GM23338 (cell line): ENCODE measurements around the gene ABCA1. TPM values are rescaled to one million over a fixed set of nuclear protein-coding genes. Genes with fewer than 3 reads are reported as not detected.

Source experiments
- ATAC-seq: fragments of 200-7000 bp; cut with Tn5 transposase; 3 replicates; pipeline ENCODE4 v1.9.1; 2020
- DNase-seq: peaks from one replicate; pipeline ENCODE4 v3.0.0-alpha.2; 2015; ENCODE audit warnings: low spot score
- H2AFZ ChIP-seq: fragments of 200-600 bp; sonication (generic); 2 replicates; pipeline ENCODE4 v1.8.0; 2016; ENCODE audit warnings: antibody characterized with exemption, mild to moderate bottlenecking, moderate library complexity
- H3F3A ChIP-seq: fragments of 200-600 bp; sonication (generic); replicated peaks from 2 replicates; pipeline ENCODE4 v1.8.0; 2017; ENCODE audit warnings: antibody characterized with exemption, mixed run types, low read depth
- H3K27ac ChIP-seq: fragments of 200-600 bp; sonication (generic); 2 replicates; pipeline ENCODE4 v1.6.1; 2016; ENCODE audit warnings: low read depth
- H3K27me3 ChIP-seq: fragments of 200-600 bp; sonication (generic); 2 replicates; pipeline ENCODE4 v1.8.0; 2016; ENCODE audit warnings: mild to moderate bottlenecking, mixed run types, moderate library complexity; ENCODE audit not compliant: insufficient read depth
- H3K36me3 ChIP-seq: fragments of 200-600 bp; sonication (generic); 2 replicates; pipeline ENCODE4 v1.8.0; 2016; ENCODE audit warnings: mild to moderate bottlenecking; ENCODE audit not compliant: insufficient read depth
- H3K4me1 ChIP-seq: fragments of 200-600 bp; sonication (generic); 2 replicates; pipeline ENCODE4 v1.8.0; 2016; ENCODE audit warnings: mild to moderate bottlenecking, moderate library complexity; ENCODE audit not compliant: insufficient read depth
- H3K4me2 ChIP-seq: fragments of 200-600 bp; sonication (generic); 2 replicates; pipeline ENCODE4 v1.7.1; 2017; ENCODE audit warnings: mixed run types
- H3K4me3 ChIP-seq: fragments of 200-600 bp; sonication (generic); 2 replicates; pipeline ENCODE4 v1.6.1; 2016; ENCODE audit warnings: mixed run types
- H3K79me2 ChIP-seq: fragments of 200-600 bp; sonication (generic); replicated peaks from 2 replicates; pipeline ENCODE4 v1.8.0; 2017; ENCODE audit warnings: mild to moderate bottlenecking; ENCODE audit not compliant: insufficient read depth
- H3K9me2 ChIP-seq: fragments of 200-600 bp; sonication (generic); 2 replicates; pipeline ENCODE4 v1.8.0; 2017; ENCODE audit not compliant: insufficient read depth
- H4K20me1 ChIP-seq: fragments of 200-600 bp; sonication (generic); replicated peaks from 2 replicates; pipeline ENCODE4 v1.8.0; 2017; ENCODE audit warnings: mild to moderate bottlenecking; ENCODE audit not compliant: insufficient read depth
- H3K27ac Mint-ChIP-seq: 2 replicates; pipeline ENCODE4 v1.8.0; 2020; ENCODE audit warnings: inconsistent platforms, mild to moderate bottlenecking, moderate library complexity, mixed read lengths
- H3K27me3 Mint-ChIP-seq: 3 replicates; pipeline ENCODE4 v1.8.0; 2022; ENCODE audit warnings: low read depth, mild to moderate bottlenecking, moderate library complexity, mixed read lengths, inconsistent platforms; ENCODE audit not compliant: insufficient read depth, poor library complexity
- H3K36me3 Mint-ChIP-seq: 3 replicates; pipeline ENCODE4 v1.8.0; 2021; ENCODE audit warnings: low read depth, mild to moderate bottlenecking, inconsistent platforms, moderate library complexity, mixed read lengths
- H3K4me1 Mint-ChIP-seq: 3 replicates; pipeline ENCODE4 v1.8.0; 2020; ENCODE audit warnings: mild to moderate bottlenecking, inconsistent platforms, mixed read lengths
- H3K4me3 Mint-ChIP-seq: 3 replicates; pipeline ENCODE4 v1.8.0; 2021; ENCODE audit warnings: moderate library complexity, mild to moderate bottlenecking, inconsistent platforms, mixed read lengths
- H3K9me3 Mint-ChIP-seq: 3 replicates; pipeline ENCODE4 v1.8.0; 2020; ENCODE audit warnings: moderate library complexity, mild to moderate bottlenecking, inconsistent platforms, mixed read lengths
- CREB1 ChIP-seq: fragments of 250-450 bp; sonication (Bioruptor Pico); IDR thresholded peaks from 2 replicates; pipeline ENCODE4 v1.5.0; 2020; ENCODE audit warnings: low read depth, mild to moderate bottlenecking, moderate library complexity
- EZH2 ChIP-seq: fragments of 200-600 bp; sonication (generic); IDR thresholded peaks from one replicate; pipeline ENCODE4 v1.8.0; 2017; ENCODE audit warnings: antibody characterized with exemption, mild to moderate bottlenecking, low read depth; ENCODE audit not compliant: unreplicated experiment
- JUNB ChIP-seq: IDR thresholded peaks from one replicate; pipeline ENCODE4 v1.6.1; 2016; ENCODE audit warnings: antibody characterized with exemption; ENCODE audit not compliant: unreplicated experiment
- NANOG ChIP-seq: IDR thresholded peaks from 2 replicates; pipeline ENCODE4 v1.6.1; 2016; ENCODE audit warnings: antibody characterized with exemption, borderline replicate concordance
- POLR2AphosphoS5 ChIP-seq: IDR thresholded peaks from 2 replicates; pipeline ENCODE4 v1.6.1; 2016; ENCODE audit warnings: antibody characterized with exemption, low read depth
- ZNF114 ChIP-seq: fragments of 250-450 bp; sonication (Bioruptor Pico); IDR thresholded peaks from 2 replicates; pipeline ENCODE4 v1.5.0; 2020; ENCODE audit warnings: mild to moderate bottlenecking, moderate library complexity
- ZNF331 ChIP-seq: fragments of 250-450 bp; sonication (Bioruptor Pico); IDR thresholded peaks from 2 replicates; pipeline ENCODE4 v1.5.0; 2020; ENCODE audit warnings: low read depth, mild to moderate bottlenecking, moderate library complexity
- polyA plus RNA-seq: library from polyadenylated mRNA; unstranded; fragments of >200 nt; fragmentation: Nextera tagmentation; extraction: Ambion mirVana; gene quantifications from 2 replicates; pipeline ENCODE4 v1.2.1, GENCODE V29; 2016
- total RNA-seq: library from RNA; depleted of rRNA; stranded (reverse); fragments of >200 nt; shearing (Covaris generic); gene quantifications from 2 replicates; pipeline ENCODE4 v1.2.3, GENCODE V29; 2014
- TF ChIP-seq, protein P1 (sequence below): fragments of 250-450 bp; sonication (Bioruptor Pico); IDR thresholded peaks from 2 replicates; pipeline ENCODE4 v1.5.0; 2020; ENCODE audit warnings: mild to moderate bottlenecking, moderate library complexity
- TF ChIP-seq, protein P2 (sequence below): IDR thresholded peaks from one replicate; pipeline ENCODE4 v1.6.1; 2018; ENCODE audit warnings: antibody characterized with exemption; ENCODE audit not compliant: unreplicated experiment
- TF ChIP-seq, protein P3 (sequence below), 2 experiments: fragments of 200-600 bp in 1 of 2; sonication (generic) in 1 of 2; conservative IDR thresholded peaks; 2 replicates each; pipeline versions ENCODE4 v1.5.1 to v1.6.1; 2016 to 2017; ENCODE audit warnings: antibody characterized with exemption in 2 of 2, low read depth in 2 of 2, mild to moderate bottlenecking in 2 of 2, moderate library complexity in 1 of 2

ABCA1 gene
- total and polyA plus RNA-seq, 2 experiments from 2014 or later, result 1.4 to 2.8 TPM

DNA sequence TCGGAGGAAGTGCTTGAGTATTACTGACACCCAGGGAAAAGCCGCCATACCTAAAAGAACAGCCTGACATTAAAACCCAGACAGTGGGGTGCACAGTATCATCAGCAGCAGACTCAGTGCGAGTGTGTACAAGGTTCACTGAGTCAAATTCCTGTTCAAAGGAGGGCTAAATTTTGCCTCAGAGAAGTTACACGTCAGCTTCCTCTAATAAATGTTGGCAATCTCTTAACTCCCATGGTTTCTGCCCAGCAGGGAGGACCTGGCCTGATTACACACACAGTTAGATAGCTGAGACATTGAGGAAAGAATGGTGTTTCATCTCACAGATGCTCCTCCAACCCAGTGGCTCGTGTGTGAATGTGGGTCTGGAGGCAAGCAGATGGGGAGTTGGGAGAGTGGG lies 125.8 kb downstream of the ABCA1 start (continued):
- TF ChIP-seq, protein P1, sequence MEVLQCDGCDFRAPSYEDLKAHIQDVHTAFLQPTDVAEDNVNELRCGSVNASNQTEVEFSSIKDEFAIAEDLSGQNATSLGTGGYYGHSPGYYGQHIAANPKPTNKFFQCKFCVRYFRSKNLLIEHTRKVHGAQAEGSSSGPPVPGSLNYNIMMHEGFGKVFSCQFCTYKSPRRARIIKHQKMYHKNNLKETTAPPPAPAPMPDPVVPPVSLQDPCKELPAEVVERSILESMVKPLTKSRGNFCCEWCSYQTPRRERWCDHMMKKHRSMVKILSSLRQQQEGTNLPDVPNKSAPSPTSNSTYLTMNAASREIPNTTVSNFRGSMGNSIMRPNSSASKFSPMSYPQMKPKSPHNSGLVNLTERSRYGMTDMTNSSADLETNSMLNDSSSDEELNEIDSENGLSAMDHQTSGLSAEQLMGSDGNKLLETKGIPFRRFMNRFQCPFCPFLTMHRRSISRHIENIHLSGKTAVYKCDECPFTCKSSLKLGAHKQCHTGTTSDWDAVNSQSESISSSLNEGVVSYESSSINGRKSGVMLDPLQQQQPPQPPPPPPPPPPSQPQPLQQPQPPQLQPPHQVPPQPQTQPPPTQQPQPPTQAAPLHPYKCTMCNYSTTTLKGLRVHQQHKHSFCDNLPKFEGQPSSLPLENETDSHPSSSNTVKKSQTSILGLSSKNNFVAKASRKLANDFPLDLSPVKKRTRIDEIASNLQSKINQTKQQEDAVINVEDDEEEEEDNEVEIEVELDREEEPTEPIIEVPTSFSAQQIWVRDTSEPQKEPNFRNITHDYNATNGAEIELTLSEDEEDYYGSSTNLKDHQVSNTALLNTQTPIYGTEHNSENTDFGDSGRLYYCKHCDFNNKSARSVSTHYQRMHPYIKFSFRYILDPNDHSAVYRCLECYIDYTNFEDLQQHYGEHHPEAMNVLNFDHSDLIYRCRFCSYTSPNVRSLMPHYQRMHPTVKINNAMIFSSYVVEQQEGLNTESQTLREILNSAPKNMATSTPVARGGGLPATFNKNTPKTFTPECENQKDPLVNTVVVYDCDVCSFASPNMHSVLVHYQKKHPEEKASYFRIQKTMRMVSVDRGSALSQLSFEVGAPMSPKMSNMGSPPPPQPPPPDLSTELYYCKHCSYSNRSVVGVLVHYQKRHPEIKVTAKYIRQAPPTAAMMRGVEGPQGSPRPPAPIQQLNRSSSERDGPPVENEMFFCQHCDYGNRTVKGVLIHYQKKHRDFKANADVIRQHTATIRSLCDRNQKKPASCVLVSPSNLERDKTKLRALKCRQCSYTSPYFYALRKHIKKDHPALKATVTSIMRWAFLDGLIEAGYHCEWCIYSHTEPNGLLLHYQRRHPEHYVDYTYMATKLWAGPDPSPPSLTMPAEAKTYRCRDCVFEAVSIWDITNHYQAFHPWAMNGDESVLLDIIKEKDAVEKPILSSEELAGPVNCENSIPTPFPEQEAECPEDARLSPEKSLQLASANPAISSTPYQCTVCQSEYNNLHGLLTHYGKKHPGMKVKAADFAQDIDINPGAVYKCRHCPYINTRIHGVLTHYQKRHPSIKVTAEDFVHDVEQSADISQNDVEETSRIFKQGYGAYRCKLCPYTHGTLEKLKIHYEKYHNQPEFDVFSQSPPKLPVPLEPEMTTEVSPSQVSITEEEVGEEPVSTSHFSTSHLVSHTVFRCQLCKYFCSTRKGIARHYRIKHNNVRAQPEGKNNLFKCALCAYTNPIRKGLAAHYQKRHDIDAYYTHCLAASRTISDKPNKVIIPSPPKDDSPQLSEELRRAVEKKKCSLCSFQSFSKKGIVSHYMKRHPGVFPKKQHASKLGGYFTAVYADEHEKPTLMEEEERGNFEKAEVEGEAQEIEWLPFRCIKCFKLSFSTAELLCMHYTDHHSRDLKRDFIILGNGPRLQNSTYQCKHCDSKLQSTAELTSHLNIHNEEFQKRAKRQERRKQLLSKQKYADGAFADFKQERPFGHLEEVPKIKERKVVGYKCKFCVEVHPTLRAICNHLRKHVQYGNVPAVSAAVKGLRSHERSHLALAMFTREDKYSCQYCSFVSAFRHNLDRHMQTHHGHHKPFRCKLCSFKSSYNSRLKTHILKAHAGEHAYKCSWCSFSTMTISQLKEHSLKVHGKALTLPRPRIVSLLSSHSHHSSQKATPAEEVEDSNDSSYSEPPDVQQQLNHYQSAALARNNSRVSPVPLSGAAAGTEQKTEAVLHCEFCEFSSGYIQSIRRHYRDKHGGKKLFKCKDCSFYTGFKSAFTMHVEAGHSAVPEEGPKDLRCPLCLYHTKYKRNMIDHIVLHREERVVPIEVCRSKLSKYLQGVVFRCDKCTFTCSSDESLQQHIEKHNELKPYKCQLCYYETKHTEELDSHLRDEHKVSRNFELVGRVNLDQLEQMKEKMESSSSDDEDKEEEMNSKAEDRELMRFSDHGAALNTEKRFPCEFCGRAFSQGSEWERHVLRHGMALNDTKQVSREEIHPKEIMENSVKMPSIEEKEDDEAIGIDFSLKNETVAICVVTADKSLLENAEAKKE (CRISPR knock-in tag), result no peak
- TF ChIP-seq EZH2, result no peak
- TF ChIP-seq ZNF331 (CRISPR knock-in tag), result no peak
- no peak for TF ChIP-seq JUNB

DNA sequence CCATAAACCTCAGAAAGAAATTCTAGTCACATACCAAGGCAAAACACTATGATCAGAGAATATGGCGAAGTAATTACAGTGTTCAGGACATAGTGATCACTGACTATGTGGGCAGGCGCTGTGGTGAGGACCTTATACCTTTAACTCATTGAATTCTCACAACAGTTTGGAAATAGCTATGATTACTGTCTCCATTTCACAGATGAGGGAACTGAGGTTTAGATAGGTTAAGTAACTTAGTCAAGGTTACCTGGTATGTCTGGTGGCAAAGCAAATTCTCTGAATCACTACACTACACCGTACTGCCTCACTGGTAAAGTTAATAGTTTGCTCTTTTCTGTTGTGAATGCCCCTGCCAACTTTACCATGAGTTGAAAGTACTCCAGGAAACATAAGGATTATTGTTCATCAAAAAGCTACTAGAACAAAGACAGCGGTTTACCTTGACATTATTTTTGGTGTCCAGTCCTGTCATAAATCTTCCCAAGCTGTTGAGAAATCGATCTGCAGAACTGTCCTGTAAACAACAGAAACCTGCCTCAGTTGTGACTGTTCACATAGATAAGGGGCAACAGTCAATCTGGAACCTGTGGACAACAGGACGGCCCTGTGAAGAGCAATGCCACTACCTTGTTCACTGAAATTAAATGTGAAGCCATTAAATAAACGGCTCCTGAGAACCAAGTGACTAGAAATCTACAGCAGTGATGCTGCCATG lies 127.7 kb downstream of the ABCA1 start:
- Histone ChIP-seq H3K4me2 (no peak overlapping the region), H4K20me1 (no peaks in the 10 kb centered on the region), H3K27me3 (no peaks in the 10 kb centered on the region), H3K27ac (no peak overlapping the region), H3F3A (no peaks in the 10 kb centered on the region), H2AFZ (no peak overlapping the region), H3K36me3 (no peaks in the 10 kb centered on the region), H3K4me3 (no peak overlapping the region), H3K79me2 (no peaks in the 10 kb centered on the region), H3K9me2 (no peaks in the 10 kb centered on the region), H3K4me1 (no peaks in the 10 kb centered on the region)
- Mint-ChIP-seq H3K27me3 (no peaks in the 10 kb centered on the region), H3K27ac (no peak overlapping the region), H3K36me3 (peaks cover 59% of the 10 kb centered on the region), H3K4me3 (no peak overlapping the region), H3K4me1 (no peaks in the 10 kb centered on the region), H3K9me3 (no peaks in the 10 kb centered on the region)
- DNase-seq (no peak), ATAC-seq (no peak)
- TF ChIP-seq, protein P2, sequence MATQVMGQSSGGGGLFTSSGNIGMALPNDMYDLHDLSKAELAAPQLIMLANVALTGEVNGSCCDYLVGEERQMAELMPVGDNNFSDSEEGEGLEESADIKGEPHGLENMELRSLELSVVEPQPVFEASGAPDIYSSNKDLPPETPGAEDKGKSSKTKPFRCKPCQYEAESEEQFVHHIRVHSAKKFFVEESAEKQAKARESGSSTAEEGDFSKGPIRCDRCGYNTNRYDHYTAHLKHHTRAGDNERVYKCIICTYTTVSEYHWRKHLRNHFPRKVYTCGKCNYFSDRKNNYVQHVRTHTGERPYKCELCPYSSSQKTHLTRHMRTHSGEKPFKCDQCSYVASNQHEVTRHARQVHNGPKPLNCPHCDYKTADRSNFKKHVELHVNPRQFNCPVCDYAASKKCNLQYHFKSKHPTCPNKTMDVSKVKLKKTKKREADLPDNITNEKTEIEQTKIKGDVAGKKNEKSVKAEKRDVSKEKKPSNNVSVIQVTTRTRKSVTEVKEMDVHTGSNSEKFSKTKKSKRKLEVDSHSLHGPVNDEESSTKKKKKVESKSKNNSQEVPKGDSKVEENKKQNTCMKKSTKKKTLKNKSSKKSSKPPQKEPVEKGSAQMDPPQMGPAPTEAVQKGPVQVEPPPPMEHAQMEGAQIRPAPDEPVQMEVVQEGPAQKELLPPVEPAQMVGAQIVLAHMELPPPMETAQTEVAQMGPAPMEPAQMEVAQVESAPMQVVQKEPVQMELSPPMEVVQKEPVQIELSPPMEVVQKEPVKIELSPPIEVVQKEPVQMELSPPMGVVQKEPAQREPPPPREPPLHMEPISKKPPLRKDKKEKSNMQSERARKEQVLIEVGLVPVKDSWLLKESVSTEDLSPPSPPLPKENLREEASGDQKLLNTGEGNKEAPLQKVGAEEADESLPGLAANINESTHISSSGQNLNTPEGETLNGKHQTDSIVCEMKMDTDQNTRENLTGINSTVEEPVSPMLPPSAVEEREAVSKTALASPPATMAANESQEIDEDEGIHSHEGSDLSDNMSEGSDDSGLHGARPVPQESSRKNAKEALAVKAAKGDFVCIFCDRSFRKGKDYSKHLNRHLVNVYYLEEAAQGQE, result no peak
- TF ChIP-seq CREB1 (CRISPR knock-in tag) (no peak), POLR2AphosphoS5 (no peak), NANOG (no peak), ZNF114 (CRISPR knock-in tag) (no peak)
- TF ChIP-seq, protein P3, sequence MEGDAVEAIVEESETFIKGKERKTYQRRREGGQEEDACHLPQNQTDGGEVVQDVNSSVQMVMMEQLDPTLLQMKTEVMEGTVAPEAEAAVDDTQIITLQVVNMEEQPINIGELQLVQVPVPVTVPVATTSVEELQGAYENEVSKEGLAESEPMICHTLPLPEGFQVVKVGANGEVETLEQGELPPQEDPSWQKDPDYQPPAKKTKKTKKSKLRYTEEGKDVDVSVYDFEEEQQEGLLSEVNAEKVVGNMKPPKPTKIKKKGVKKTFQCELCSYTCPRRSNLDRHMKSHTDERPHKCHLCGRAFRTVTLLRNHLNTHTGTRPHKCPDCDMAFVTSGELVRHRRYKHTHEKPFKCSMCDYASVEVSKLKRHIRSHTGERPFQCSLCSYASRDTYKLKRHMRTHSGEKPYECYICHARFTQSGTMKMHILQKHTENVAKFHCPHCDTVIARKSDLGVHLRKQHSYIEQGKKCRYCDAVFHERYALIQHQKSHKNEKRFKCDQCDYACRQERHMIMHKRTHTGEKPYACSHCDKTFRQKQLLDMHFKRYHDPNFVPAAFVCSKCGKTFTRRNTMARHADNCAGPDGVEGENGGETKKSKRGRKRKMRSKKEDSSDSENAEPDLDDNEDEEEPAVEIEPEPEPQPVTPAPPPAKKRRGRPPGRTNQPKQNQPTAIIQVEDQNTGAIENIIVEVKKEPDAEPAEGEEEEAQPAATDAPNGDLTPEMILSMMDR (conservative IDR thresholded peaks at IDR 0.05; ENCODE audit: low read depth in 2 of 2), result no peak
